Activated CD4-positive, alpha-beta T cell treated with anti-CD3 and anti-CD28 coated beads, Interleukin-2, amount 50 U/mL, for 4 hours (primary cell): ENCODE results near the gene PTPRM.

ENCODE experiments used
- DNase-seq, 2 experiments: peaks; one replicate each; pipeline ENCODE4 v3.0.0-alpha.2; 2020

PTPRM gene

GRCh38 chr18:8376113-8376512 is 809.0 kb downstream of the PTPRM start:
- DNase-seq, result no peak

GRCh38 chr18:8379187-8379941 is 812.2 kb downstream of the PTPRM start:
- no peak for DNase-seq

- DNase-seq, result no peak
Observed at GRCh38 chr18:8380006-8380405, 812.9 kb downstream of the PTPRM start.

GRCh38 chr18:8380926-8381325 is 813.8 kb downstream of the PTPRM start:
- no peak for DNase-seq

- DNase-seq, result no peak
Observed at GRCh38 chr18:8381821-8382459, 814.8 kb downstream of the PTPRM start.

- DNase-seq, result no peak
Observed at GRCh38 chr18:8385400-8385799, 818.3 kb downstream of the PTPRM start.

- DNase-seq, result no peak
Observed at GRCh38 chr18:8386669-8387380, 819.7 kb downstream of the PTPRM start.

- no peak for DNase-seq
Observed at GRCh38 chr18:8389391-8390340, 822.5 kb downstream of the PTPRM start.

GRCh38 chr18:8391068-8391467 is 824.0 kb downstream of the PTPRM start:
- DNase-seq, result no peak

- DNase-seq, result no peak
Observed at GRCh38 chr18:8396254-8396653, 829.1 kb downstream of the PTPRM start.

GRCh38 chr18:8397034-8397433 is 829.9 kb downstream of the PTPRM start:
- no peak for DNase-seq

- no peak for DNase-seq
Observed at GRCh38 chr18:8399138-8399537, 832.0 kb downstream of the PTPRM start.

- no peak for DNase-seq
Observed at GRCh38 chr18:8400193-8400752, 833.2 kb downstream of the PTPRM start.

- no peak for DNase-seq
Observed at GRCh38 chr18:8400825-8401224, 833.7 kb downstream of the PTPRM start.

- DNase-seq, result no peak
Observed at GRCh38 chr18:8401606-8402005, 834.5 kb downstream of the PTPRM start.

- no peak for DNase-seq
Observed at GRCh38 chr18:8402237-8402636, 835.1 kb downstream of the PTPRM start.

- DNase-seq, result no peak
Observed at GRCh38 chr18:8403713-8404112, 836.6 kb downstream of the PTPRM start.

GRCh38 chr18:8406186-8406867 is 839.2 kb downstream of the PTPRM start:
- no peak for DNase-seq

- no peak for DNase-seq
Observed at GRCh38 chr18:8406868-8407250, 839.7 kb downstream of the PTPRM start.

GRCh38 chr18:8409151-8409550 is 842.0 kb downstream of the PTPRM start:
- DNase-seq, result no peak

GRCh38 chr18:8411492-8411891 is 844.4 kb downstream of the PTPRM start:
- DNase-seq, result no peak

- DNase-seq, result no peak
Observed at GRCh38 chr18:8412117-8412516, 845.0 kb downstream of the PTPRM start.
